Ectodermal cell (in vitro differentiated cells): Measurements from ENCODE around the gene CDH4.

Source experiments
- H3K27ac ChIP-seq: 2 replicates; pipeline ENCODE4 v1.7.0; 2013; ENCODE audit warnings: mild to moderate bottlenecking, low read depth, low read length; ENCODE audit not compliant: insufficient read depth, poor library complexity, severe bottlenecking
- H3K27me3 ChIP-seq: 2 replicates; pipeline ENCODE4 v1.7.0; 2013; ENCODE audit warnings: mild to moderate bottlenecking, low read length; ENCODE audit not compliant: insufficient read depth, control insufficient read depth, poor library complexity, severe bottlenecking
- H3K36me3 ChIP-seq: one replicate; pipeline ENCODE4 v1.7.0; 2013; ENCODE audit warnings: low read length; ENCODE audit not compliant: control insufficient read depth, insufficient read depth
- H3K4me1 ChIP-seq: one replicate; pipeline ENCODE4 v1.7.0; 2013; ENCODE audit warnings: low read length; ENCODE audit not compliant: control insufficient read depth, insufficient read depth
- H3K4me3 ChIP-seq: 2 replicates; pipeline ENCODE4 v1.7.0; 2013; ENCODE audit warnings: low read depth, low read length, control low read depth; ENCODE audit not compliant: insufficient read depth
- H3K9me3 ChIP-seq: 2 replicates; pipeline ENCODE4 v1.7.0; 2013; ENCODE audit warnings: mild to moderate bottlenecking, low read length, moderate library complexity; ENCODE audit not compliant: control insufficient read depth
- WGBS, 2 experiments: methylation state at CpG; one replicate each; pipeline ENCODE4 v1.1.7; 2013; ENCODE audit warnings: missing lambda C conversion rate in 2 of 2; 5-methylcytosine and 5-hydroxymethylcytosine counted together

CDH4 gene

DNA sequence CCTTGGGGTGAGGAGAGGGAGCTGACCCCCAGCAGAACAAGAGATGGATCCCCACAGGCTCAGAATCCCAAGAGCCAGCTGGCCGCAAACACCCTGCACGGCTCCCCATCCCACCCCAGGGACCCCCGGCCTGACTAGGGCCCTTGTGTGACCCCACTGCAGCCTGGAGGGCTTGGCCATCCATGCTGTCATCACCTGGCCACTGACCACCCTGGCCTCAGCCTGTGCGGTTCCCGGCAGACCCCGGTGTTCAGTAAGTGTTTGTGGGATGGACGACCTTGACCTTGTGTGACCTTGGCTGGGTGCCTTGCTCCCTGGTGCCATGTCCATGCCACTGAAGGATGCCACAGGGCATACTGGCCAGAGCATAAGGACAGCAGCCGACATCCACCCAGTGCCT, 485.3 kb downstream of the CDH4 start:
- WGBS, 2 experiments: 95 to 96% methylated on average over 8 of the region's 8 CpGs

DNA sequence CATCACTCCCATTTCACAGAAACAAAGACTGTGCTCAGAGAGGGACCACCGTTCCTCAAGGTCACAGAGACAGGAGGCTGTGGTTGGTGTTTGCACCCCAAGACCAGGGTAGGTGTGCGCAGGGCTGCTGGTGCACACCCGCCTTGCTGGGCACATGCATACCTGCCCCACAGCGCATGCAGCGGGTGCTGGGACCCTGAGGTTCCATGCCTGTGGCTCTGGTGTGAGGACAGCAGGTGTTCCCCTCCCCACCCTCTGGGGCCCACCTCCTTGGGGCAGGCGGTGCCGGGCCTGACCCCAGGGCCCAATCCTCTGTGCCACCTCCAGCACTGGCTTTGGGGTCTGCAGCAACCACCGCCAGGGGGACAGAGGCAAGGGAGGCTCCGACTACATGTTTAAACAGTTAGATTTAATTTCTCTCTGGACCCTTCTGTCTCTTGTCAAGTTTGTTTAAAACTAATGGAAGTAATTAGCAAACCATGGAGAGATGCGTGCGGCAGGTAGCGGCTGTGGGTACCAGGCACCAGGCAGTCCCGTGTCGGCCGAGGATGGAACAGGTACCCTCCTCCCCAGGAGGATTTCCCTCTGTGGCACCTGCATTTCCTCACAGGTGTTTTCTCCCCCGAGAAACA, 485.9 kb downstream of the CDH4 start:
- H3K4me3 ChIP-seq: no peak overlapping the region
- H3K36me3 ChIP-seq: no peaks in the 10 kb centered on the region
- 90 to 91% methylated on average over 16 of the region's 16 CpGs for WGBS, 2 experiments
- H3K4me1 ChIP-seq: no peaks in the 10 kb centered on the region
- no peaks in the 10 kb centered on the region for H3K9me3 ChIP-seq
- H3K27ac ChIP-seq: no peak overlapping the region
- no peaks in the 10 kb centered on the region for H3K27me3 ChIP-seq

More for the DNA sequence above, 485.3 kb downstream of the CDH4 start:
- H3K4me1 ChIP-seq: no peaks in the 10 kb centered on the region
- H3K36me3 ChIP-seq: no peaks in the 10 kb centered on the region
- H3K9me3 ChIP-seq: no peaks in the 10 kb centered on the region
- no peak overlapping the region for H3K27ac ChIP-seq
- no peak overlapping the region for H3K4me3 ChIP-seq
- no peaks in the 10 kb centered on the region for H3K27me3 ChIP-seq

DNA sequence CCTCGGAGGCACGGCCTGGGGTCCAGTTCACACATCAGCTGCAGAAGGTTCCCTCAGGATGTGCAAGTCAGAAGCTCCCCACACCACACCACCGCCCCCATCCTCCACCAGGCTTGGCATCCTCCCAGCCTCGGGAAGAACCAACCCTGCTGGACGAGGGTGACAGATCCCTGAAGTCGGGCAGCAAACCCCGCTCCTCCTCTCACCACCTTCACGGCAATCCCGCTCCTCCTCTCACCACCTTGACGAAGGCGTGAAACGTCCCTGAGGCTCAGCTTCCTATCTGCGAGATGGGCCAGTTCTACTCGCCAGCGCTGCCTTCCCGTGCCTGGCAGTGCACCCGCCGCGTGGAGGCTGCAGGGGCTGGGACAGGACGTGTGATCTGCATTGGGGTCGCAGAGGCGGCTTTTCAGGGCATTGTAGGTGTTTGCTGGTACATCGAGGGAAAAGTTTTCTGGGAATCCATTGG, 486.6 kb downstream of the CDH4 start:
- H3K27me3 ChIP-seq: no peaks in the 10 kb centered on the region
- H3K4me1 ChIP-seq: no peaks in the 10 kb centered on the region
- H3K4me3 ChIP-seq: no peak overlapping the region
- H3K9me3 ChIP-seq: no peaks in the 10 kb centered on the region
- no peak overlapping the region for H3K27ac ChIP-seq
- H3K36me3 ChIP-seq: no peaks in the 10 kb centered on the region
- 92 to 93% methylated on average over 23 of the region's 23 CpGs for WGBS, 2 experiments

DNA sequence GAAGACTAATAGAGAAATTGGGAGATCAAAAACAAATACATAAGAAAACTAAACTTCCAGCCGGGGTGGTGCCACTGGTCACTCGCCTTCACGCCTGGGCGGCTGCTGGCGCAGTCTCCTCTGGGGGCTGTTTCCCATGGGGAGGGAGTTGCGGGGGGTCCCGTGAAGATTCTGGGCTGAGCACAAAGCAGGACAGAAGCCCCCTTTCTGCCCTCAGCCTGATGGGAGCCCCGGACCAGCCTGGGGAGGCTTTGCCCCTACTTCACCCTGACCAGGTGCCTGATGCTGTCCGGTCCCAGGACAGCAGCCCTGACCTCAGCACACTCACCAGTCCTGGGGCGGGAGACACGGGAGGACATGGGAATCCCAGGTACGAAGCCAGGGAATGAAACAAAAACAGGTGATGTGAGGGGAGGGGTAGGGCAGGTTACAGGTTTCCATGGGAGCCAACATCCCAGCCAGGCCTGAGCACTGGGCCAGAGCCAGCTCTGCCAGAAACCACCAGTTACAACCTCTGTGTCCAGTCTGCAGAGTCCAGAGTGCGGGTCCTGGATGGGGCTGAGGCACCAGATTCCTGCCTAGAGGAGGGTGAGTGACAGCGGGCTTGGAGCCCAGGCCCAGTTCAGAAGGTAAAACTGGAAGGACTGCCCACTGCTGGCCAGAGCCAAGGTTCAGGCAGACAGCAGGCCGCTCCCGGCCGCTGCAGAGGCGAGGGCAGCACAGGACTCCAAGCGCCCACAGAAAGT, 487.2 kb downstream of the CDH4 start:
- Histone ChIP-seq H3K27ac (no peak overlapping the region), H3K27me3 (no peaks in the 10 kb centered on the region), H3K4me3 (no peak overlapping the region), H3K4me1 (no peaks in the 10 kb centered on the region), H3K36me3 (no peaks in the 10 kb centered on the region), H3K9me3 (no peaks in the 10 kb centered on the region)
- 91 to 92% methylated on average over 19 of the region's 19 CpGs for WGBS, 2 experiments

DNA sequence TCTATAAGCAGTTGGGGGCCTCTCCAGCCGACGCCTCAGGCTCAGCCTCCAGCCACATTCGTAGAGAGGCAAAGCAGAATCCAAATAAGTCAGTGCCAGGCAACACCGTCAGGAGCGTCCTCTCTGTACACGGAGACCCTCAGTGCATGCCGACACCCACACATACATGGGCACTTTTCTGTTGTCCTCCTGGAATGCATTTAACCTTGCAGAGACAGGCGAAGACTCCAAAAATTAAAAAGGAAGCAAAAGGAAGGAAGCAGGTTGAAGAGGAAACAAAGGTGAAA, 487.7 kb downstream of the CDH4 start:
- Histone ChIP-seq H3K36me3 (no peaks in the 10 kb centered on the region), H3K27me3 (no peaks in the 10 kb centered on the region), H3K4me1 (no peaks in the 10 kb centered on the region), H3K9me3 (no peaks in the 10 kb centered on the region), H3K4me3 (no peak overlapping the region), H3K27ac (no peak overlapping the region)
- WGBS, 2 experiments: 92 to 94% methylated on average over 8 of the region's 8 CpGs

DNA sequence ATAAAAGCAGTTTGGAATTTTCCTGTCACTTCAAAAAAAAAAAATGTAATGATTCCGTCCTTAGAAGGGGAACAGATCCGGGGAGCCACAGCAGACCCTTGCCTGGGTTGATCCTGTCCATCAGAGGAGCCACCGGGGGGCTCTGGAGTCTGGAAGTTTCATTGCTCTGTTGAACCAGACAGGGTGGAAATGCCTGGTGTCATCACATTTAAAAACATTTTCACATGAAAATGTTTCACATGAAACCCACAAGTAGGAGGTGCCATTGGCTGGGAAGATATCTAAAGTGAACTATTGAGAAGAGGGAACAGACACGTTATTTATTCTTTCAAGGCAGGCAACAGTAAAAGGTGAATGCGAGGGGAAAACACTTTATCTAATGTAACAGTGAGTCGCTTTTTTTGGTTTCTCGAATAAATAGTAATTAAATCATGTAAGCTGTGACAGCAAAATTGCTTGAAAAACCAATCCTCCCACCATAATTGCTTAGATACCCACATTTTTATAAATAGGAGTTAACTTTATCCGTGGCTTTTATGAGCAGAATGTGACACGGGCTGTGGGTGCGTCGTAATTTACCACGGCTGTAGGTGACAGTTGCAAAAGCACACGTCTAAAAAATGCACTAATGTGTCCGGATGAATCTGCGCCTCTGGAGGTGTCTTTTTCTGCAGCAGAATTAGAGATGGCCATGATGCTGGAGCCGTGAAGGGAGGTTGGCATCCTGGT, 490.2 kb downstream of the CDH4 start:
- WGBS, 2 experiments: 90 to 94% methylated on average over 16 of the region's 16 CpGs
- Histone ChIP-seq H3K4me1 (no peaks in the 10 kb centered on the region), H3K36me3 (no peaks in the 10 kb centered on the region), H3K27ac (no peak overlapping the region), H3K9me3 (no peaks in the 10 kb centered on the region), H3K27me3 (no peaks in the 10 kb centered on the region), H3K4me3 (no peak overlapping the region)

DNA sequence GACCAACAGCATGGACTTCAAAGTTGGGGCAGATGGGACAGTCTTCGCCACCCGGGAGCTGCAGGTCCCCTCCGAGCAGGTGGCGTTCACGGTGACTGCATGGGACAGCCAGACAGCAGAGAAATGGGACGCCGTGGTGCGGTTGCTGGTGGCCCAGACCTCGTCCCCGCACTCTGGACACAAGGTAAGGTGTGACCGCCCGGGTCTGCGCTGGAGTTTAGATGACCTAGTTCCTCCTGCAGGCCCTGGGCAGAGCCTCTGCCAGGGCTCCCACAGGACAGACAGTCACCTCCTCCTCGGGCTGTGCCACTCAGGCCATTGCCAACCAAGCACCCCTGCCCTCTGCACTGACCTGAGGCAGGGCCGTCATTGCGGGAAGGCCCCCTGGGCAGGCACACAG, 491.5 kb downstream of the CDH4 start:
- Histone ChIP-seq H3K27me3 (no peaks in the 10 kb centered on the region), H3K4me3 (no peak overlapping the region), H3K36me3 (no peaks in the 10 kb centered on the region), H3K9me3 (no peaks in the 10 kb centered on the region), H3K27ac (no peak overlapping the region), H3K4me1 (no peaks in the 10 kb centered on the region)
- 94 to 95% methylated on average over 16 of the region's 16 CpGs for WGBS, 2 experiments

DNA sequence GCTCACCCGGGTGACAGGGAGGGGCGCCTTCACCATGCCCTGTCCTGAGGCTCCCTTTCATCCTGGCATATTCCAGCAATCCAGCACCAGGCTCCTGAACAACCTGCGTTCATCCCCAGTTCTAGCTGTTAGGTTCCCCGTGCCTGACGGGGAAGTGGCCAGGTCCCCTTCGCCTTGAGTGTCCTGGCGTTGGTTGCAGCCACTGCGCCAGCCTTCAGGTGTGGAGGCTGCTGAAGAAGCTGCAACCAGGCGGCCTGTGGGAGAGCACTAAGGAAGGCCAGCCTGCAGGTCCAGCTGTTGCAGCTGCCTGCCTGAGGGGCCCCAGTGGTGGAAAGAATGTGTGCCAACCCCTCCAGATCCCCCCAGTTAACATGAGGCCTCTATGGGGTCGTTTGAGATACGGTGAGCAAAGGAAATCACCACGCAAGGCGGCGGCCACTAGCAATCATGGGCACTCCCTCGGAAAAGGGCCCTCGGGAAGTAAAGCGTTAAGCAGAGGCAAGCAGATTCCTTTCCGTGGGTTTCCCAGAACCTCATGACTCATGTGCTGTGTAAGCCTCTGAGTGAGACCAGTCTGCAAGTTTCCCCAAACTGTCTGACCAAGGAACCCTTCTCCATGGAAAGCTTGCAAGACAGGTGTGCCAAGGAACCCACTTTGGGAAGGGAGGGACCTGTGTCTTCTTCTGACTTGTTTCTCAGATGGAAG, 492.8 kb downstream of the CDH4 start:
- Histone ChIP-seq H3K27ac (no peak overlapping the region), H3K27me3 (no peaks in the 10 kb centered on the region), H3K4me1 (no peaks in the 10 kb centered on the region), H3K9me3 (no peaks in the 10 kb centered on the region), H3K4me3 (no peak overlapping the region), H3K36me3 (no peaks in the 10 kb centered on the region)
- WGBS, 2 experiments: 89 to 92% methylated on average over 18 of the region's 18 CpGs

DNA sequence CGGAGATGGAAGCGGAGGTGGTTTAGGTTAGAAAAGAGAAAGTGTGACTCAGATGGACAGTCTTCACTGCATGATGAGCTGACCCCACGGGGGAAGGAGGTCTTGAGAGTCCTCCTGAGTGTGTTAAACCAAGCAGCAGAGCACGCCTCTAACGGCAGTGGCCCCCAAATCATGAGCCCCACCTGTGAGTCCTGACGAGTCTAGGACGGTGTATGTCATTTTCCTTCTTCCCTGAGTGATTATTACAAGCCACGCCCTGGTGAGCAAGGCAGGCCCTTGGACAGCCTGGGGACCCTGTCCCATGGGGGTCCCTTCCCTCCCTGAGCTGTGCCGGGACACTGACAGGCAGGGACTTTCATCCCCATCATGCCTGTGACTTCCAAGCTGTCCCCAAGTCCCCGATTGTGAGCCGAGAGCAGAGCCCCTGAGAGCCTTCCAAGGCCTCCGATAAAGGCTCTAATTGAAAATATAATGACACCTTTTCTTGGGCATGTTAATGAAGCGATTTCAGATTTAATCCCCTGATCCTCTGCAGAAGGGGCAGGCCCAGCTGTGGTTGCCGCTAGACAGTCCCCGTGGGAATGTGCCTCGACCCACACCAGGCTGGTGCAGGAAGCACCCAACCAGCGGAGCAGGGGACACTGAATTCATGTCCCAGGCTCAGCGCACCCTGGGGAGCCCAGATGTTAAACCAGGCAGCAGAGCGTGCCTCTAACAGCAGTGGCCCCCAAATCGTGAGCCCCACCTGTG, 493.5 kb downstream of the CDH4 start:
- H3K4me3 ChIP-seq: no peak overlapping the region
- no peaks in the 10 kb centered on the region for H3K36me3 ChIP-seq
- no peak overlapping the region for H3K27ac ChIP-seq
- peaks cover 2% of the 10 kb centered on the region for H3K9me3 ChIP-seq
- 90 to 91% methylated on average over 20 of the region's 20 CpGs for WGBS, 2 experiments
- H3K27me3 ChIP-seq: no peaks in the 10 kb centered on the region
- H3K4me1 ChIP-seq: no peaks in the 10 kb centered on the region
